HG03558 (cell line): ENCODE results near the gene MCCC1.
A peak's percentile ranks its signal among the peaks of the same experiment; 100 is the strongest.
"Not testable (repeated sequence)": the region's sequence is repeated elsewhere in the genome, so short reads cannot be mapped to it uniquely, and the experiment has no call there.

Experiments
- ATAC-seq: cut with Tn5 transposase; IDR thresholded peaks from one replicate; pipeline ENCODE4 v1.9.1; 2021; ENCODE audit warnings: moderate number of reproducible peaks; ENCODE audit not compliant: unreplicated experiment; ENCODE audit errors: extremely low read depth

Gene MCCC1

GRCh38 chr3:182993486-182994201 lies 105.7 kb downstream of the MCCC1 start:
- not testable (repeated sequence) for ATAC-seq

GRCh38 chr3:182989566-182989965 lies 109.7 kb downstream of the MCCC1 start:
- no peak for ATAC-seq

DNA sequence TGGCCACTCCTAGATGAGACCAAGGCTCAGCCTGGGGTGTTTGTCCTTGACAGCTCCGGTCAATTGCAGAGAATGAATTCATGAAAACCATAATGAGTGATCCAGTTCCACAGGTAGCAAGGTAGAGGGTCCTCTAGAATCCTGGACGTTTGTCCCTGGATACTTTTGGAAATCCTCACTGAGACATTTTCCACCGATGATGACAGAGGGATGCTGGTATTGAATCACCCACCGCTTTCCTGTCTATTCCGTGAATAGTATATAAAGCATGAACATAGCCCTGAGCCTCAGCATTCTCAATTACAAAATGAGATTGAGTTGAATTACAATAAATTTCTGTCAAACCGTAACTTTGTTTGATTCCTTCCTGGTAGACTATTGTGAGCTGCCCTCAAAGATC lies 113.3 kb downstream of the MCCC1 start:
- no peak for ATAC-seq

GRCh38 chr3:182983876-182984275 lies 115.4 kb downstream of the MCCC1 start:
- ATAC-seq: no peak

DNA sequence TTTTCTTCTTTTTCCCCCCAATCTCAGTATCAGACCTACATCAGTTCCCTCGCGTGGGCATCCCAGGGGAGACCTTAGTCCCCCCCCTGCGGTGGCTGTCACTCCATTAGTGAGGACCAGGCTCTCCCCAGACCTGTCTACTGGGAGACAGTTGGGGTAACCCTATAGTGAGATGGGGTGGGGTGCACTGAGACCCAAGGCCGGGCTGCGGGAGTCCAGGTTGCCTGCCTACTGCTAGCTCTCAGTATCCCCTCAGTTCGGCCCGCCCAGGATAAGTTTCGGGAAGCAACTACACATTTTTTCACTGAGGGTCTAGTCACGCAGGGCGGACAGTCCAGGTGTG lies 118.3 kb downstream of the MCCC1 start:
- no peak for ATAC-seq

GRCh38 chr3:182980204-182981037 lies 118.9 kb downstream of the MCCC1 start, which contains the start of gene DCUN1D1:
Gene DCUN1D1 (minus strand): TSS chr3:182980538. CDS start chr3:182980489, 49 bp downstream.
- ATAC-seq: peak; percentile 73

- ATAC-seq: peak; percentile 1
Observed at GRCh38 chr3:182979674-182980191, 119.6 kb downstream of the MCCC1 start.

DNA sequence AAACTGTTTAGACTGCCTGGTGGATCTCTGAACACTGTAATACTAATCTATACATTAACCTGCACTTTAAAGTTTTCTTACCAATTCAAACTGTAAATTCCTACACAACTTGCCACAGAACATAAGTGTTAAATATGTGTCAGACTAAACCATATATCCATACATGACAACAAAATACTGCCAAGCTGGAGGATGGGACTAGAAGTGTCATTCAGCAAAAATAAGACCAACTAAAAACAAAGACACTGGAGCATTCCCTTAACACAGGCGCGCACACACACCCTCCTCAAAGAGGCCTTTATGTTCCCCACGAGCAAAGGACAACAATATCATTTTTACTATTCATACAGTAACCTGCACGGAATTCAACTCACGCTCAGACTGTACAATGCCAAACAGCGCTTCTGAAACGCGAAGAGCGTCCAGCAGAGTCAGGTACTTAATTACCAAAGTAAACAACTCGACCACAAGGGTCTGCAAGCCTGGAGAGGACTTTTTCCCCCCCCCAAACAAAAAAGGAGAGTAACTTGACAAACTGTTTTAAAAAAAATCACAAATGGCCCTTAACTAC lies 120.1 kb downstream of the MCCC1 start:
- no peak for ATAC-seq

- no peak for ATAC-seq
Observed at GRCh38 chr3:182978387-182978786, 120.9 kb downstream of the MCCC1 start.

DNA sequence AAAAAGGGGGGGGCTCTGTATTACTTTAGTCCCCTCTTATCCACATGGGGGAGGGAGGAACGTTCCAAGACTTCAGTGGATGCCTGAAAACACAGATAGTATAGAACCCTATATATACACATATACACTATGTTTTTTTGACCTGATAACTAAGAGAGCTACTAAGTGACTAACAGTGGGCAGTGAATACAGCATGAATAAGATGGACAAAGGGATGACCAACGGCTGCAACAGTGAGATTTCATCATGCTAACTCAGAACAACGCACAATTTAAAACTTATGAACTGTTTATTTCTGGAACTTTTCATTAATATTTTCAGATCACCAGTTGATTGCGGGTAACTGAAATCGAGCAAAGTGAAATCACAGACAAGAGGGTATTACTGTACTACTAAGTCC lies 126.2 kb downstream of the MCCC1 start:
- ATAC-seq: no peak

DNA sequence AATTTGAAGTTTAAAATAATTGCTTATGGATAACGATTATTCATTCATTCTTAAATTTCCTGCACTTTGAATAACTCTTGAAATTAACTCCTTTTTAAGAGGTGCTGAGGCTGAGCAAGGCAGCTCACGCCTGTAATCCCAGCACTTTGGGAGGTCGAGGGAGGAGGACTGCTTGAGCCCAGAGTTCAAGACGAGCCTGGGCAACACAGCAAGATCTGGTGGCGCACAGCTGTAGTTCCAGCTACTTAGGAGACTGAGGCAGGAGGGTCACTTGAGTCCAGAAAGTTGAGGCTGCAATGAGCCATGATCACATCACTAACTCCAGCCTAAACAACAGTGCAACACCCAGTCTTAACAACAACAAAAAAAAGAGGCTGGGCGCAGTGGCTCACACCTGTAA lies 126.9 kb downstream of the MCCC1 start:
- no peak for ATAC-seq

DNA sequence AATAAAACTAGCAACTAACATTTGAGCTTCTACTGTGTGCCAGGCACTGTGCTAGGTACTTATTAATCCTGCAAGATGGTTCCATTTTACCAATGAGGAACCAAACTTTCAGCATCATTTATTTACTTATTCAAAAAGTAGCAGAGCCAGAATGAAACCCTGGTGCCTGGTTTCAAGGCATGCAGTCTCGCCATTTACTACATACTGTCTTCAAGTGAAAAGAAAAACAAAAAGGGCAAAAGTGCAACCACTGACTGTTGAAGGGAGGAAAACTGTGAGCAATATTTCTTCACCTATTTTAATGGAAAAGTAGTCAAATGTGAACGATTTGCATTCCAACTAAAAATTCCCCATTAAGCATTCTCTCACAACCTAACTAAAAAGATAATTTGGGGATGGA lies 127.7 kb downstream of the MCCC1 start:
- no peak for ATAC-seq

GRCh38 chr3:182970811-182971418 lies 128.4 kb downstream of the MCCC1 start:
- ATAC-seq: no peak

GRCh38 chr3:182969853-182970252 lies 129.4 kb downstream of the MCCC1 start:
- ATAC-seq: no peak

- ATAC-seq: no peak
Observed at GRCh38 chr3:182969277-182969676, 130.0 kb downstream of the MCCC1 start.

DNA sequence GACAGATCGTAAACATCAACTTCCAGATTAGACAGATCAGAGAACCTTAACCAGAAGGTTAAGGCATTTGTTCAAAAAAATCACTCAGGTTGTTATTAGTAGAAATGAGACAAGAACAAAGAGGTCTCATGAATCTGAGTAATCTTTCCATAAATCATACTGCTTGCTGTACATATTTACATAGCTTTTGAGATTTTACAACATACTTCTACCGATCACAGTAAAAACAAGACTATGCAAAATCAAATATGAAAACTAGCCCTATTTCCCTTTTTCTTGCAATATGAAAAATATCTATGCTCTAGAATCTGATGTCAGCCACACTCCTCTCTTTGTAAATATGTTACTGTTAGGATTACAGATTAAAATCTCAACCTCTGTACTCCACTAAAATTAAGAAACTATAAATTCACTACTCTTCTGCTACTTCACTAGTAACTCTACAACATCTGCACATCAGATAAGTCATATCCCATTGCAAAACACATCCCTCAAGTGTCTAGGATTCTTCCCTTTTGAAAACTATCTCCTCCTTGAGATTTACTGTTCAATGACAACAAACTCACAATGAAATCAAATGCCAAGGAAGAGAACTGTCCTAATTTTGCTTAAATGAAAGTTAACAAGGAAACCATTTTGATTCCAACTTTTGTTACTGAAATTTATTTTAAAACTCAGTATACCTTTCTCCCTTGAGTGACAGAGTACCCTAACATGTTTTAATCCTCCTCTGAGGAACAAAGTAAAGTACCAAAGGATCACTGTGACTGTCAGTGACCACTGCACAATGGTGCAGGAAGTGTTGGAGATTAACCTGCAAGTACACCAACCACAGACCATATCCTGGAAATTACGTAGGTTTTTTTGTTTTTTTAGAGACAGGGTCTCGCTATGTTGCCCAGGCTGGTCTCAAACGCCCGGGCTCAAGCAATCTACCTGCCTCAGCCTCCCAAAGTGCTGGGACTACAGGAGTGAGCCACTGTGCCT lies 131.8 kb downstream of the MCCC1 start:
- peak; percentile 35 for ATAC-seq

DNA sequence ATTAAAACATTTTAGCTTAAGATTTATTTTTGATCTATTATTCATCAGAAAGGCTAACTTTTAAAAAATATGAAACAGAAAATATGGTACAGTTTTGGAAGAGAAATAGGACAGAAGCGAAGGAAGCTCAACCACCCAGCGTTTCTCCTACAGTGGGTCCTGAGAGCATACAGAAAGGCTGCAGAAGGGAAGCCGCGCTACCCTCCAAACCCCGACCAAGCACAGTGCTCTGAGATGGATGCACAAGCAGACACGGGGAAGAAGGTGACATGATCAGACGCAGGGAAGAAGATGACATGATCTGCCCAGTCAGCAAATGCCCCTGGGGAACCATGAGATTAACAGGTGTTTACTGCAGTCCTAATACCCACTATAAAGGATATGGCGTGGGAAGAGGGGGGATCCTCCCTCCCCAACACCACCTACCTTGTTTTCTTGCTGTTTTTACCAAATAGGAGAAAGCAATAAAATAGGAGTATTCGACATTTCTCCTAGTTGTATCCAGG lies 133.4 kb downstream of the MCCC1 start:
- ATAC-seq: no peak
